ENCODE data around the gene CNKSR3. TPM values are rescaled to one million over a fixed set of nuclear protein-coding genes. Genes with fewer than 3 reads are reported as not detected.

Gene CNKSR3
- total RNA-seq, 1 experiment from 2014 or later, result 10.3 TPM

DNA sequence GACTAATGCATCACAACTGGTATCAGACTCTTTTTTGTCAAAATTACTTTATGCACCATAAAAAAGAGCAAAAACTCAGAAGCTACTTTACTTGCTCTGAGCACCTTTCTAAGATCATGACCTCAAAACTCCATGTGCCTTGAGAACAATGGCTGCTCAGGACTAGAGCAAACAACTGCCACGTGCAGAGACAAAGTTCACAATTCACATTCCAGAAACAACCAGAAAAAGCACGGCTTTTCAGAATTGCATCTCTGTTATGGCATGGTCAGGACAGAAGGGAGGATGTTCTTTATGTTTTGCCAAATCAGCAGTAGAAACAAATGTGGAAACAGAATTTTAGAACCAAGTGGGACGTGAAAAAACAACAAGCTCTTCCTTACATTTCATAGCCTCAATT, 70.5 kb downstream of the CNKSR3 start:
- Histone ChIP-seq H3K9me3 (ENCODE audit: low read depth, low read length, poor library complexity, severe bottlenecking) (no peaks in the 10 kb centered on the region), H3K27ac (ENCODE audit: low read depth, low read length, poor library complexity, severe bottlenecking) (no peak overlapping the region), H3K27me3 (replicated peaks; ENCODE audit: insufficient read depth, low read depth, low read length, poor library complexity) (no peaks in the 10 kb centered on the region), H3K36me3 (ENCODE audit: insufficient read depth, low read length, poor library complexity, severe bottlenecking) (no peaks in the 10 kb centered on the region), H3K4me3 (ENCODE audit: low read depth, low read length, poor library complexity, severe bottlenecking) (no peak overlapping the region), H3K4me1 (ENCODE audit: insufficient read depth, low read length, poor library complexity, severe bottlenecking) (no peaks in the 10 kb centered on the region)
- TF ChIP-seq, protein P1, sequence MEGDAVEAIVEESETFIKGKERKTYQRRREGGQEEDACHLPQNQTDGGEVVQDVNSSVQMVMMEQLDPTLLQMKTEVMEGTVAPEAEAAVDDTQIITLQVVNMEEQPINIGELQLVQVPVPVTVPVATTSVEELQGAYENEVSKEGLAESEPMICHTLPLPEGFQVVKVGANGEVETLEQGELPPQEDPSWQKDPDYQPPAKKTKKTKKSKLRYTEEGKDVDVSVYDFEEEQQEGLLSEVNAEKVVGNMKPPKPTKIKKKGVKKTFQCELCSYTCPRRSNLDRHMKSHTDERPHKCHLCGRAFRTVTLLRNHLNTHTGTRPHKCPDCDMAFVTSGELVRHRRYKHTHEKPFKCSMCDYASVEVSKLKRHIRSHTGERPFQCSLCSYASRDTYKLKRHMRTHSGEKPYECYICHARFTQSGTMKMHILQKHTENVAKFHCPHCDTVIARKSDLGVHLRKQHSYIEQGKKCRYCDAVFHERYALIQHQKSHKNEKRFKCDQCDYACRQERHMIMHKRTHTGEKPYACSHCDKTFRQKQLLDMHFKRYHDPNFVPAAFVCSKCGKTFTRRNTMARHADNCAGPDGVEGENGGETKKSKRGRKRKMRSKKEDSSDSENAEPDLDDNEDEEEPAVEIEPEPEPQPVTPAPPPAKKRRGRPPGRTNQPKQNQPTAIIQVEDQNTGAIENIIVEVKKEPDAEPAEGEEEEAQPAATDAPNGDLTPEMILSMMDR (conservative IDR thresholded peaks at IDR 0.05; ENCODE audit: low read depth, low read length), result no peak
- no peak for TF ChIP-seq EZH2 (IDR thresholded peaks at IDR 0.05; ENCODE audit: borderline replicate concordance, low read depth, low read length, poor library complexity, severe bottlenecking)
- DNase-seq (ENCODE audit: low spot score), result no peak
- BruUV-seq (replicated peaks), result no TSS peak
- ChIA-PET CTCF (no interaction called here), POLR2A (ENCODE audit: low non-redundant PET) (no interaction called here)
- intact Hi-C loops (cut with micrococcal nuclease; ENCODE audit: unreplicated experiment), result no loop called here

DNA sequence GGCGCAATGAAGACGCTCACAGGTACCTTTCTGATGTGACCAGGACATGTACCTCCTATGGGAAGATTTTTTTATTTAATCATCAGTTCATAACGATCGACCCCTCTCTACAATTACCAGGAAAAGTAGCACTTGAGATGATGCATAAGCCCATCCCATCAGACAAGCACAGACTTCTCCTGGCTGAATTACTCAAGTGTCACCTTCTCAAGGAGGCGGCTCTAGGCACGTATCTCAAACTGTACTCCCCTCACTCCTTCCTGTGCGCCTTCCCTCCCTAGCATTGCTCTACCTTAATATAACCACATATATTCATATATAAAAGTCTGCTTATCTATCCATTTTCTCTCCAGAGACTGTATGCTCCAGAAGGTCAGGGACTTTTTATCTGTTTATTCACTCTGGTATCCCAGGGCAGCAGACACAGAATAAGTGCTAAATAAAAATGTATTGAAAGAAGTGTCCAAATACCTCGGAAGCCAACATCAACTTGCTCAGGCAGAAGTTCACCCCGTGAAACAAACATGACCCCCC, 71.5 kb downstream of the CNKSR3 start:
- CTCF ChIA-PET, result no interaction called here
- BruUV-seq (replicated peaks), result no TSS peak
- intact Hi-C loops (cut with micrococcal nuclease; ENCODE audit: unreplicated experiment), result no loop called here
- peaks cover 4% of the 10 kb centered on the region for H3K4me1 ChIP-seq (ENCODE audit: insufficient read depth, low read length, poor library complexity, severe bottlenecking)
- H3K27ac ChIP-seq (ENCODE audit: low read depth, low read length, poor library complexity, severe bottlenecking), result no peak overlapping the region
- POLR2A ChIA-PET (ENCODE audit: low non-redundant PET), result no interaction called here
- H3K27me3 ChIP-seq (replicated peaks; ENCODE audit: insufficient read depth, low read depth, low read length, poor library complexity), result no peaks in the 10 kb centered on the region
- no peaks in the 10 kb centered on the region for H3K36me3 ChIP-seq (ENCODE audit: insufficient read depth, low read length, poor library complexity, severe bottlenecking)
- TF ChIP-seq, protein P1 (conservative IDR thresholded peaks at IDR 0.05; ENCODE audit: low read depth, low read length), result no peak
- TF ChIP-seq EZH2 (IDR thresholded peaks at IDR 0.05; ENCODE audit: borderline replicate concordance, low read depth, low read length, poor library complexity, severe bottlenecking), result no peak
- no peak overlapping the region for H3K4me3 ChIP-seq (ENCODE audit: low read depth, low read length, poor library complexity, severe bottlenecking)
- no peak for DNase-seq (ENCODE audit: low spot score)
- H3K9me3 ChIP-seq (ENCODE audit: low read depth, low read length, poor library complexity, severe bottlenecking), result no peaks in the 10 kb centered on the region

DNA sequence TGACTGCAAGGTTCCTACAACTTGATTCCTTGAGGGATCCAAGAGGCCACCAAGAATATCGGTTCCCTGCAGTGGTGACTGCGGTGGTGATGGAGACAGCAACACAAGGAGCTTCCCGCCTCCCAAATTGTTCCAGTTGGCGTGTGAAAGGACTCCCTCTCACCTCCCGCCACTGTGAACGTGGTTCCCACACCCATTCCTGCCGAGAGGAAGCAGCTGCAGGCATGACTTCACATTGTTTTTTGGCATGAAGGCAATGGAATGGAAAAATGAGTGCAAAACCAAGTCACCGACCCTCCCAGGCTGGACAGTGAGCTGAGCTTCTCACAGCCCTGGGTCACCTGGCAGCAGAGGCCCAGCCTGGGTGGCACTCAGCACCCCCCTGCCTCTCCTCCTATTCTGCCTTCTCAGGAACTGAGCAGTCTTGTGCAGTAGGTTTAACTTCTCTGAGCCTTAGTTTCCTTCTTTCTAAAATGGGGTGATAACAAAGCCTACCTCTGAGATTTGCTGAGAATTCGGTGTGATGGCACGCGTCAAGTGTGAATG, 75.0 kb downstream of the CNKSR3 start:
- intact Hi-C loops (cut with micrococcal nuclease; ENCODE audit: unreplicated experiment), result no loop called here
- Histone ChIP-seq H3K9me3 (ENCODE audit: low read depth, low read length, poor library complexity, severe bottlenecking) (peaks cover 3% of the 10 kb centered on the region), H3K4me3 (ENCODE audit: low read depth, low read length, poor library complexity, severe bottlenecking) (no peak overlapping the region), H3K27me3 (replicated peaks; ENCODE audit: insufficient read depth, low read depth, low read length, poor library complexity) (no peaks in the 10 kb centered on the region), H3K27ac (ENCODE audit: low read depth, low read length, poor library complexity, severe bottlenecking) (no peak overlapping the region), H3K4me1 (ENCODE audit: insufficient read depth, low read length, poor library complexity, severe bottlenecking) (peaks cover 21% of the 10 kb centered on the region), H3K36me3 (ENCODE audit: insufficient read depth, low read length, poor library complexity, severe bottlenecking) (peaks cover 3% of the 10 kb centered on the region)
- ChIA-PET CTCF (no interaction called here), POLR2A (ENCODE audit: low non-redundant PET) (no interaction called here)
- BruUV-seq (replicated peaks), result no TSS peak
- DNase-seq (ENCODE audit: low spot score), result no peak
- TF ChIP-seq EZH2 (IDR thresholded peaks at IDR 0.05; ENCODE audit: borderline replicate concordance, low read depth, low read length, poor library complexity, severe bottlenecking), result no peak

DNA sequence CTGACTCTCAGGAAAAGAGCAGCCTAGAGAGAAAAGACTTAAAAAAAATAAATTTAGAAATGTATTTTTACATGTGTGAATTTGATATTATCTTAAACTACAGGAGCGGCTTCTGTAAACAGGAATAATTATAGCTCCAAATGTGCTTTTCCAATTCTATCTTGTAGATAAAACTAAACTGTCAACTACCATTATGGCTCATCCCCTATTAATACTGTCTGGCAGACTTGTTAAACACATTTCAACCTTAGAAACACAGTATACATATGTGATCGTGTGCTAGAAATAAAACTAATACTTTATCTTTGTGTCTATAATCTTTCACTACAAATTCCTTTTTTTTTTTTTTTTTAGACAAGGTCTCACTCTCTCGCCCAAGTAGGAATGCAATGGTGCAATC, 75.8 kb downstream of the CNKSR3 start:
- H3K4me3 ChIP-seq (ENCODE audit: low read depth, low read length, poor library complexity, severe bottlenecking), result no peak overlapping the region
- TF ChIP-seq, protein P1 (conservative IDR thresholded peaks at IDR 0.05; ENCODE audit: low read depth, low read length), result no peak
- no peak for TF ChIP-seq EZH2 (IDR thresholded peaks at IDR 0.05; ENCODE audit: borderline replicate concordance, low read depth, low read length, poor library complexity, severe bottlenecking)
- no peak overlapping the region for H3K27ac ChIP-seq (ENCODE audit: low read depth, low read length, poor library complexity, severe bottlenecking)
- intact Hi-C loops (cut with micrococcal nuclease; ENCODE audit: unreplicated experiment), result no loop called here
- H3K27me3 ChIP-seq (replicated peaks; ENCODE audit: insufficient read depth, low read depth, low read length, poor library complexity), result no peaks in the 10 kb centered on the region
- POLR2A ChIA-PET (ENCODE audit: low non-redundant PET), result no interaction called here
- H3K9me3 ChIP-seq (ENCODE audit: low read depth, low read length, poor library complexity, severe bottlenecking), result peaks cover 3% of the 10 kb centered on the region
- peaks cover 3% of the 10 kb centered on the region for H3K36me3 ChIP-seq (ENCODE audit: insufficient read depth, low read length, poor library complexity, severe bottlenecking)
- H3K4me1 ChIP-seq (ENCODE audit: insufficient read depth, low read length, poor library complexity, severe bottlenecking), result peaks cover 21% of the 10 kb centered on the region
- no TSS peak for BruUV-seq (replicated peaks)
- DNase-seq (ENCODE audit: low spot score), result no peak
- CTCF ChIA-PET, result interaction anchor here (0.6 kb wide), 1 partner anchor 202 kb away, joined by 4 read pairs; no protein-coding TSS in a partner anchor
